ENCODE measurements around the gene CERKL. TPM values are rescaled to one million over a fixed set of nuclear protein-coding genes. Genes with fewer than 3 reads are reported as not detected.

CERKL gene
- total and polyA plus RNA-seq, 4 donors = 1.3 to 12.0 (median 2.5) TPM

DNA sequence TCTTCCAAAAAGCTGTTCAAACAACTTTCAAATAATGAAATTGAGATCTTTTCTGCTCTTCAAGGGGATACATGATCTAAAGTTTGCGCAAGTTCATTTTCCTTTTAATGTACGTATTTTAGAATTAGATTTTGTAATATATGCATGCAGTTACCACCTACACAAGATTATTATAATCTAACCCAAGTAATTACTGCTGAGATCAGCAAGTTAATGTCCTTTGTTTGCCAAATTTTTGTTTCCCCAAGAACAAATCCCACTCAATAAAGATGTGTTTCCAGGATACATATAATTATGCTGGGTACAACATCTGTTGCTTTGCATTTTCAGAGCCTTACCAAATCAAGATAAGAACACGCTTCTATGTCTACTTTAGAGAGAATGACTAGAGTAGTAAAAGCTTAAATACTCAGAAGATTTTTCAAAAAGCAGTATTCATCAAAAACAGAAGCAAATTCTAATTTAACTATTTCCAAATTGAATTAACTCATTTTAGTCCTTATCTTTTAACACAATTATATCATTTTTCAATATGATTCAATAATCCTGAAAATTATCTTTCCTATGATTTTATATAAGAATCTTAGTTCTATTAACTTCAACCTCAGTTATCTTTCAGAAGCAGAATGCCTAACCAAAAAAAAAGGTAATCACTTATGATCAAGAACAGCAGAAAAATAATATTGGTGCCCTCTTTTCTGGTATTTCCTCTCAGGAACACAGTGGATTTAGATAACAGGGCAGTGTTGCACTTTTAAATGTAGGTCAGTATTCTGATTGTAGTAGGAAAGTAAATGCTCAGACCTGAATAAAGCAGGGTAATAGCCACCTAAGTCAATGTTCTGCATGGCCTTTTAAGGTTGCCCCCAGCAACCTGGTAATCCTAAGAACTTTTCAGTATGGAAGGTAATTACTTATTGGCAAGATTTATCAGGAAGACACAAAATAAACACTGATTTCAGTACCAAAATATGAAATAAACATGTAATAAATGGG, 28.0 kb downstream of the CERKL start:
- Histone ChIP-seq H3K27me3 (ENCODE audit: control insufficient read depth in 3 of 3, insufficient read depth in 3 of 3, low read length in 2 of 3) (no peaks in the 10 kb centered on the region), H3K36me3 (ENCODE audit: control insufficient read depth in 4 of 4, insufficient read depth in 4 of 4, low read length in 4 of 4) (no peaks in the 10 kb centered on the region), H3K9ac (ENCODE audit: insufficient read depth in 1 of 2, low read length in 2 of 2) (no peak overlapping the region), H3K27ac (ENCODE audit: low read depth in 1 of 2, low read length in 1 of 2) (no peak overlapping the region), H3K9me3 (ENCODE audit: control insufficient read depth in 4 of 4, insufficient read depth in 3 of 4, low read length in 3 of 4) (no peaks in the 10 kb centered on the region), H3K4me1 (ENCODE audit: control insufficient read depth in 5 of 5, insufficient read depth in 5 of 5, low read length in 5 of 5) (no peaks in the 10 kb centered on the region), H3K4me3 (no peak overlapping the region)
- DNase-seq = no peak
- TF ChIP-seq, protein P1, sequence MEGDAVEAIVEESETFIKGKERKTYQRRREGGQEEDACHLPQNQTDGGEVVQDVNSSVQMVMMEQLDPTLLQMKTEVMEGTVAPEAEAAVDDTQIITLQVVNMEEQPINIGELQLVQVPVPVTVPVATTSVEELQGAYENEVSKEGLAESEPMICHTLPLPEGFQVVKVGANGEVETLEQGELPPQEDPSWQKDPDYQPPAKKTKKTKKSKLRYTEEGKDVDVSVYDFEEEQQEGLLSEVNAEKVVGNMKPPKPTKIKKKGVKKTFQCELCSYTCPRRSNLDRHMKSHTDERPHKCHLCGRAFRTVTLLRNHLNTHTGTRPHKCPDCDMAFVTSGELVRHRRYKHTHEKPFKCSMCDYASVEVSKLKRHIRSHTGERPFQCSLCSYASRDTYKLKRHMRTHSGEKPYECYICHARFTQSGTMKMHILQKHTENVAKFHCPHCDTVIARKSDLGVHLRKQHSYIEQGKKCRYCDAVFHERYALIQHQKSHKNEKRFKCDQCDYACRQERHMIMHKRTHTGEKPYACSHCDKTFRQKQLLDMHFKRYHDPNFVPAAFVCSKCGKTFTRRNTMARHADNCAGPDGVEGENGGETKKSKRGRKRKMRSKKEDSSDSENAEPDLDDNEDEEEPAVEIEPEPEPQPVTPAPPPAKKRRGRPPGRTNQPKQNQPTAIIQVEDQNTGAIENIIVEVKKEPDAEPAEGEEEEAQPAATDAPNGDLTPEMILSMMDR (IDR thresholded peaks at IDR 0.05; ENCODE audit: control extremely low read depth, extremely low read depth) = no peak
- no peak for ATAC-seq (ENCODE audit: insufficient read depth, low FRiP score)
- 67 to 78% methylated on average over 3 of the region's 3 CpGs for WGBS, 2 donors

DNA sequence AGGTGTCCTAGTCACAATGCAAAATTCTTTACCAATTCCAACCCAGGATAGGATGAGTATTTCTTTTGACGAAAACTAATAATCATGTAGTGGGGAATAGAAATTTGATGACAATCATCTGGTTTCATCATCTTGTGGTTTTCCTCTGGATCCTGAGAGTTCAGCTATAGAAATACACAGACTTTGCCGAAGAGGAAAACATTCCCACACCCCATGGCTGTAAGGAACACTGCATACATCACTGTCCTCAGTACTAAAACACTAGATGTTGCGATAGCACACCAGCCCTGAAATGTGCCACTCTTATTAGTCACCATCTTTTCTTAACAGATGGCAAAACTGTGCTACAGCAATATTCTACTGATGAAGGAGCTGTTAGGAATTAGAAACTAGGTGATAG, 29.4 kb downstream of the CERKL start:
- no peaks in the 10 kb centered on the region for H3K27me3 ChIP-seq (ENCODE audit: control insufficient read depth in 3 of 3, insufficient read depth in 3 of 3, low read length in 2 of 3)
- no peaks in the 10 kb centered on the region for H3K9me3 ChIP-seq (ENCODE audit: control insufficient read depth in 4 of 4, insufficient read depth in 3 of 4, low read length in 3 of 4)
- H3K36me3 ChIP-seq (ENCODE audit: control insufficient read depth in 4 of 4, insufficient read depth in 4 of 4, low read length in 4 of 4) = no peaks in the 10 kb centered on the region
- no peak overlapping the region for H3K9ac ChIP-seq (ENCODE audit: insufficient read depth in 1 of 2, low read length in 2 of 2)
- no peaks in the 10 kb centered on the region for H3K4me1 ChIP-seq (ENCODE audit: control insufficient read depth in 5 of 5, insufficient read depth in 5 of 5, low read length in 5 of 5)
- H3K4me3 ChIP-seq = no peak overlapping the region
- TF ChIP-seq, protein P1 (IDR thresholded peaks at IDR 0.05; ENCODE audit: control extremely low read depth, extremely low read depth) = no peak
- WGBS, 2 donors = 63 to 75% methylated on average over 3 of the region's 3 CpGs
- DNase-seq (no peak), ATAC-seq (ENCODE audit: insufficient read depth, low FRiP score) (no peak)
- no peak overlapping the region for H3K27ac ChIP-seq (ENCODE audit: low read depth in 1 of 2, low read length in 1 of 2)

DNA sequence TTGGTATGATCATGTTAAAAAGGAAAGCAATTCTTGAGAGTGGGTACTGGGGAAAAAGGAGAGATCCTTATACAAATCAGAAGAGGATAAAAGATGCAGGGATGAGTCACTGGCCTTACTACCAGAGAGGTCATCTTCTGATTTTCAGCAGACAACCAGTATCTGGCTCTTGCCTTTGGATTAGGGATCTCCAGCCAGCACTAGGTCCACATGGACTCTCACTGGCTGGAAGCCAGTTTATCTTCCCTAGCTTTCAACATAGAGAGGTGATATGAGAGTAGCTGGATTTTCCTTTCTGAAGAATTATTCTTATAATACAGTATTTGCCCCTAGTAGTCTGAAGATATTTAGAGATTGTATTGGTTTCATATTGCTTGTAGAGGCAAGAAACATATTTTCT, 30.2 kb downstream of the CERKL start:
- Histone ChIP-seq H3K9ac (ENCODE audit: insufficient read depth in 1 of 2, low read length in 2 of 2) (no peak overlapping the region), H3K27me3 (ENCODE audit: control insufficient read depth in 3 of 3, insufficient read depth in 3 of 3, low read length in 2 of 3) (no peaks in the 10 kb centered on the region), H3K9me3 (ENCODE audit: control insufficient read depth in 4 of 4, insufficient read depth in 3 of 4, low read length in 3 of 4) (no peaks in the 10 kb centered on the region), H3K4me3 (no peak overlapping the region), H3K4me1 (ENCODE audit: control insufficient read depth in 5 of 5, insufficient read depth in 5 of 5, low read length in 5 of 5) (no peaks in the 10 kb centered on the region), H3K36me3 (ENCODE audit: control insufficient read depth in 4 of 4, insufficient read depth in 4 of 4, low read length in 4 of 4) (no peaks in the 10 kb centered on the region), H3K27ac (ENCODE audit: low read depth in 1 of 2, low read length in 1 of 2) (no peak overlapping the region)
- ATAC-seq (ENCODE audit: insufficient read depth, low FRiP score) = no peak
- no peak for DNase-seq
- TF ChIP-seq, protein P1 (IDR thresholded peaks at IDR 0.05; ENCODE audit: control extremely low read depth, extremely low read depth) = no peak

Data from lung (tissue), 12 donors.